SK-N-SH treated with all-trans-retinoic acid at 6 μM for 48 hours (cell line): ENCODE data around the gene HOXB4.

Source experiments
- ATAC-seq: fragments of 200-7000 bp; cut with Tn5 transposase; 3 replicates; pipeline ENCODE4 v1.9.1; 2020; ENCODE audit warnings: mild to moderate bottlenecking, moderate library complexity
- BACH2 ChIP-seq: fragments of 250-450 bp; sonication (Bioruptor Pico); IDR thresholded peaks from 2 replicates; pipeline ENCODE4 v1.9.0; 2021; ENCODE audit warnings: mild to moderate bottlenecking, borderline replicate concordance
- CSDC2 ChIP-seq: fragments of 250-450 bp; sonication (Bioruptor Pico); IDR thresholded peaks from 2 replicates; pipeline ENCODE4 v1.5.0; 2020; ENCODE audit warnings: mild to moderate bottlenecking, moderate library complexity
- CSRNP3 ChIP-seq: fragments of 250-450 bp; sonication (Bioruptor Pico); IDR thresholded peaks from 2 replicates; pipeline ENCODE4 v1.5.1; 2021; ENCODE audit warnings: mild to moderate bottlenecking, moderate library complexity
- ESRRG ChIP-seq: fragments of 250-450 bp; sonication (Bioruptor Pico); IDR thresholded peaks from 2 replicates; pipeline ENCODE4 v1.6.1; 2021; ENCODE audit warnings: mild to moderate bottlenecking
- GLIS3 ChIP-seq: fragments of 250-450 bp; sonication (Bioruptor Pico); IDR thresholded peaks from 2 replicates; pipeline ENCODE4 v1.5.0; 2020; ENCODE audit warnings: mild to moderate bottlenecking, moderate library complexity
- PATZ1 ChIP-seq: fragments of 250-450 bp; sonication (Bioruptor Pico); IDR thresholded peaks from 2 replicates; pipeline ENCODE4 v1.8.0; 2020; ENCODE audit warnings: mild to moderate bottlenecking, moderate library complexity, borderline replicate concordance
- POU6F1 ChIP-seq: fragments of 250-450 bp; sonication (Bioruptor Pico); IDR thresholded peaks from 2 replicates; pipeline ENCODE4 v1.8.0; 2021; ENCODE audit warnings: low read depth, mild to moderate bottlenecking, moderate library complexity, borderline replicate concordance
- PPARA ChIP-seq: fragments of 250-450 bp; sonication (Bioruptor Pico); IDR thresholded peaks from 2 replicates; pipeline ENCODE4 v1.5.0; 2020; ENCODE audit warnings: mild to moderate bottlenecking, borderline replicate concordance
- RARB ChIP-seq: fragments of 250-450 bp; sonication (Bioruptor Pico); IDR thresholded peaks from 2 replicates; pipeline ENCODE4 v1.8.0; 2021; ENCODE audit warnings: mild to moderate bottlenecking, moderate library complexity
- TCF4 ChIP-seq: fragments of 250-450 bp; sonication (Bioruptor Pico); IDR thresholded peaks from 2 replicates; pipeline ENCODE4 v1.8.0; 2021; ENCODE audit warnings: mild to moderate bottlenecking, moderate library complexity, borderline replicate concordance
- TOX ChIP-seq: fragments of 250-450 bp; sonication (Bioruptor Pico); IDR thresholded peaks from 2 replicates; pipeline ENCODE4 v1.8.0; 2021; ENCODE audit warnings: mild to moderate bottlenecking, moderate library complexity, borderline replicate concordance
- ZFP3 ChIP-seq: fragments of 250-450 bp; sonication (Bioruptor Pico); IDR thresholded peaks from 2 replicates; pipeline ENCODE4 v1.5.0; 2020; ENCODE audit warnings: mild to moderate bottlenecking, moderate library complexity
- ZNF565 ChIP-seq: fragments of 450-650 bp; formaldehyde crosslinking; conservative IDR thresholded peaks from 2 replicates; pipeline ENCODE4 v1.5.0; 2020; ENCODE audit warnings: low read depth, mild to moderate bottlenecking, moderate library complexity
- ZNF70 ChIP-seq: fragments of 450-650 bp; formaldehyde crosslinking; IDR thresholded peaks from 2 replicates; pipeline ENCODE4 v1.5.0; 2020; ENCODE audit warnings: mild to moderate bottlenecking, moderate library complexity
- ZNF8 ChIP-seq: fragments of 450-650 bp; formaldehyde crosslinking; IDR thresholded peaks from 2 replicates; pipeline ENCODE4 v1.5.0; 2020; ENCODE audit warnings: mild to moderate bottlenecking, moderate library complexity

The HOXB4 gene

GRCh38 chr17:48584223-48584741, 6.1 kb upstream of the HOXB4 start (continued):
- TF ChIP-seq PATZ1 (CRISPR knock-in tag) (no peak), GLIS3 (CRISPR knock-in tag) (no peak)

- no peak for TF ChIP-seq CSDC2 (CRISPR knock-in tag)
- no peak for ATAC-seq
Measured at GRCh38 chr17:48583708-48584222, 5.6 kb upstream of the HOXB4 start.

- TF ChIP-seq PPARA (CRISPR knock-in tag) (no peak), POU6F1 (CRISPR knock-in tag) (no peak), ZNF70 (no peak), TOX (no peak)
- no peak for ATAC-seq
Measured at GRCh38 chr17:48582750-48583069, 4.6 kb upstream of the HOXB4 start.

GRCh38 chr17:48579760-48580554, 1.8 kb upstream of the HOXB4 start:
- no peak for TF ChIP-seq CSRNP3
- no peak for TF ChIP-seq BACH2
- no peak for ATAC-seq

- no peak for ATAC-seq
- TF ChIP-seq RARB (no peak), POU6F1 (CRISPR knock-in tag) (no peak)
Measured at GRCh38 chr17:48579471-48579759, 1.3 kb upstream of the HOXB4 start.

- no peak for ATAC-seq
- TF ChIP-seq ZFP3 (CRISPR knock-in tag) (no peak), ESRRG (CRISPR knock-in tag) (no peak), PATZ1 (CRISPR knock-in tag) (no peak), CSDC2 (CRISPR knock-in tag) (no peak), ZNF8 (CRISPR knock-in tag) (no peak), BACH2 (no peak), ZNF565 (CRISPR knock-in tag) (no peak), POU6F1 (CRISPR knock-in tag) (no peak), TCF4 (CRISPR knock-in tag) (no peak), TOX (no peak), PPARA (CRISPR knock-in tag) (no peak), GLIS3 (CRISPR knock-in tag) (no peak), RARB (no peak), CSRNP3 (no peak)
Measured at GRCh38 chr17:48578616-48579470, 693 bp upstream of the HOXB4 start.
